Activated T-helper 9 cell treated with anti-CD3 and anti-CD28 coated beads, Interleukin-2, amount 50 U/mL, for 16 hours (primary cell): Measurements from ENCODE around the gene FAM219A.
A peak's percentile ranks its signal among the peaks of the same experiment; 100 is the strongest.

Experiments used
- DNase-seq: peaks from one replicate; pipeline ENCODE4 v3.0.0-alpha.2; 2020; ENCODE audit warnings: low read depth

FAM219A gene

GRCh38 chr9:34458013-34458958 lies at the start of gene FAM219A, which contains the start of gene DNAI1:
Gene FAM219A (minus strand): TSS chr9:34458570. CDS start chr9:34458263, 307 bp downstream.
Gene DNAI1 (plus strand): TSS chr9:34458805. CDS start chr9:34459006, 201 bp downstream.
- DNase-seq = peak; percentile 99

- no peak for DNase-seq
Measured at GRCh38 chr9:34507966-34508365, 49.6 kb upstream of the FAM219A start.

GRCh38 chr9:34507556-34507955 lies 49.2 kb upstream of the FAM219A start:
- no peak for DNase-seq

GRCh38 chr9:34506623-34507022 lies 48.3 kb upstream of the FAM219A start:
- DNase-seq = no peak

- no peak for DNase-seq
Measured at GRCh38 chr9:34505370-34506120, 47.2 kb upstream of the FAM219A start.

GRCh38 chr9:34503406-34503805 lies 45.0 kb upstream of the FAM219A start:
- no peak for DNase-seq

GRCh38 chr9:34502891-34503290 lies 44.5 kb upstream of the FAM219A start:
- no peak for DNase-seq

- DNase-seq = no peak
Measured at GRCh38 chr9:34502471-34502870, 44.1 kb upstream of the FAM219A start.

- DNase-seq = no peak
Measured at GRCh38 chr9:34501889-34502425, 43.6 kb upstream of the FAM219A start.

GRCh38 chr9:34501372-34501771 lies 43.0 kb upstream of the FAM219A start:
- DNase-seq = no peak

- DNase-seq = peak; percentile 65
Measured at GRCh38 chr9:34500623-34501267, 42.4 kb upstream of the FAM219A start.

- no peak for DNase-seq
Measured at GRCh38 chr9:34499076-34499475, 40.7 kb upstream of the FAM219A start.

- DNase-seq = no peak
Measured at GRCh38 chr9:34498553-34498952, 40.2 kb upstream of the FAM219A start.

- DNase-seq = no peak
Measured at GRCh38 chr9:34496149-34496712, 37.9 kb upstream of the FAM219A start.

- no peak for DNase-seq
Measured at GRCh38 chr9:34493972-34494535, 35.7 kb upstream of the FAM219A start.

GRCh38 chr9:34492051-34492450 lies 33.7 kb upstream of the FAM219A start:
- DNase-seq = no peak

- DNase-seq = no peak
Measured at GRCh38 chr9:34491596-34491995, 33.2 kb upstream of the FAM219A start.

GRCh38 chr9:34490760-34491159 lies 32.4 kb upstream of the FAM219A start:
- DNase-seq = no peak

GRCh38 chr9:34490360-34490759 lies 32.0 kb upstream of the FAM219A start:
- DNase-seq = no peak

GRCh38 chr9:34486572-34486971 lies 28.2 kb upstream of the FAM219A start:
- no peak for DNase-seq

GRCh38 chr9:34485822-34486221 lies 27.5 kb upstream of the FAM219A start:
- DNase-seq = no peak
